ENCODE data around the gene NAXE.

- no peak for TF ChIP-seq EZH2phosphoT487 (IDR thresholded peaks at IDR 0.05; ENCODE audit: borderline replicate concordance, low read length)
- no peak for TF ChIP-seq CTCF (conservative IDR thresholded peaks at IDR 0.05; ENCODE audit: low read depth, low read length)
- no peak for TF ChIP-seq EZH2 (IDR thresholded peaks at IDR 0.05; ENCODE audit: low read length, unreplicated experiment)
These were observed 51.6 kb downstream of the NAXE start for GRCh38 chr1:156643049-156643777.

Measured in PC-3 (cell line).